Endothelial cell of umbilical vein (primary cell): ENCODE results near the gene SKOR1. TPM values are rescaled to one million over a fixed set of nuclear protein-coding genes. Genes with fewer than 3 reads are reported as not detected.

Experiments
- BruUV-seq: library from RNA; stranded (reverse); fragments of 400-500 nt; replicated peaks from 2 replicates; lab custom pipeline; 2021; lab: Mats Ljungman, UMichigan
- CTCF ChIA-PET: fragments of 300-600, 350-600 bp; sonication (Branson Sonifier 250); formaldehyde crosslinking; loops from one replicate; lab custom pipeline; 2021; ENCODE audit warnings: antibody characterized with exemption, inconsistent platforms; lab: Charles Lee
- POLR2A ChIA-PET: fragments of 300-600, 350-600 bp; sonication (Branson Sonifier 250); formaldehyde crosslinking; loops from one replicate; lab custom pipeline; 2021; ENCODE audit warnings: antibody characterized with exemption, inconsistent platforms; lab: Charles Lee
- DNase-seq: peaks from one replicate; pipeline ENCODE4 v3.0.0-alpha.2; 2011; ENCODE audit warnings: low read depth, low spot score
- FAIRE-seq: peaks from 2 replicates; lab custom pipeline; 2011; peaks lifted over from hg19 to GRCh38; lab: Jason Lieb, UNC
- H2AFZ ChIP-seq: 2 replicates; pipeline ENCODE4 v1.6.0; 2012; ENCODE audit warnings: low read depth, low read length, control low read depth, inconsistent platforms
- H3K27ac ChIP-seq: 2 replicates; pipeline ENCODE4 v1.5.1; 2011; ENCODE audit warnings: low read depth, mild to moderate bottlenecking, control low read depth, low read length, moderate library complexity; ENCODE audit not compliant: insufficient read depth
- H3K27me3 ChIP-seq, 2 experiments: 2 replicates each; pipeline versions ENCODE4 v1.6.0 to v1.6.1; 2011; ENCODE audit warnings: low read length in 2 of 2, mixed read lengths in 1 of 2; ENCODE audit not compliant: control insufficient read depth in 2 of 2, insufficient read depth in 2 of 2
- H3K36me3 ChIP-seq, 2 experiments: 2 replicates in 1 of 2; 3 replicates in 1 of 2; pipeline ENCODE4 v1.5.1; 2011; ENCODE audit warnings: low read length in 2 of 2, mild to moderate bottlenecking in 1 of 2, moderate library complexity in 1 of 2; ENCODE audit not compliant: control insufficient read depth in 2 of 2, insufficient read depth in 2 of 2; ENCODE audit errors: extremely low read depth in 1 of 2
- H3K4me1 ChIP-seq: 3 replicates; pipeline ENCODE4 v1.5.1; 2011; ENCODE audit warnings: mild to moderate bottlenecking, low read length; ENCODE audit not compliant: control insufficient read depth, insufficient read depth; ENCODE audit errors: extremely low read depth
- H3K4me2 ChIP-seq: 2 replicates; pipeline ENCODE4 v1.6.1; 2011; ENCODE audit warnings: low read length, control low read depth, mixed read lengths; ENCODE audit not compliant: insufficient read depth
- H3K4me3 ChIP-seq, 3 experiments: fragments of 200-600 bp in 1 of 3; sonication (generic), shearing (Covaris generic) in 1 of 3; replicated peaks in 1 of 3; 2 replicates each; pipeline ENCODE4 v1.5.1; 2011 to 2016; ENCODE audit warnings: control low read depth in 3 of 3, low read length in 3 of 3, mild to moderate bottlenecking in 2 of 3, inconsistent platforms in 1 of 3, low read depth in 1 of 3, moderate library complexity in 1 of 3; ENCODE audit not compliant: insufficient read depth in 1 of 3
- H3K79me2 ChIP-seq: 2 replicates; pipeline ENCODE4 v1.6.0; 2012; ENCODE audit warnings: low read length, inconsistent platforms; ENCODE audit not compliant: control insufficient read depth, insufficient read depth
- H3K9ac ChIP-seq: replicated peaks from 2 replicates; pipeline ENCODE3; 2011; ENCODE audit warnings: low read length, control low read depth; ENCODE audit not compliant: insufficient read depth; ENCODE audit errors: extremely low read depth
- H3K9me1 ChIP-seq: replicated peaks from 3 replicates; pipeline ENCODE4 v1.6.0; 2011; ENCODE audit warnings: mild to moderate bottlenecking, low read length; ENCODE audit not compliant: control insufficient read depth, insufficient read depth; ENCODE audit errors: extremely low read depth
- H3K9me3 ChIP-seq: replicated peaks from 2 replicates; pipeline ENCODE4 v1.5.1; 2012; ENCODE audit warnings: low read length, inconsistent platforms; ENCODE audit not compliant: control insufficient read depth, insufficient read depth
- H4K20me1 ChIP-seq: replicated peaks from 2 replicates; pipeline ENCODE3; 2011; ENCODE audit warnings: mild to moderate bottlenecking, low read length; ENCODE audit not compliant: control insufficient read depth, insufficient read depth; ENCODE audit errors: extremely low read depth
- CTCF ChIP-seq, 2 donors: IDR thresholded peaks; 1 replicate in 1 of 2; 2 replicates in 1 of 2; pipeline ENCODE4 v1.5.1; 2011; ENCODE audit warnings: low read length in 2 of 2, mild to moderate bottlenecking in 2 of 2, moderate library complexity in 2 of 2, control low read depth in 1 of 2, inconsistent platforms in 1 of 2, low read depth in 1 of 2; ENCODE audit not compliant: insufficient read depth in 1 of 2; ENCODE audit errors: extremely low read depth in 1 of 2
- EZH2 ChIP-seq: IDR thresholded peaks from 2 replicates; pipeline ENCODE4 v1.6.1; 2012; ENCODE audit warnings: borderline replicate concordance, low read depth, mild to moderate bottlenecking, moderate library complexity, low read length, inconsistent platforms; ENCODE audit not compliant: severe bottlenecking
- MAX ChIP-seq: IDR thresholded peaks from 2 replicates; pipeline ENCODE4 v1.6.1; 2011; ENCODE audit not compliant: insufficient read depth, insufficient read length
- dilution Hi-C: fragments of 300-500 bp; cut with MboI; formaldehyde crosslinking; loops from one replicate; pipeline ENCODE4 v1.15.0; 2019; ENCODE audit warnings: low sequenced_read_pairs; ENCODE audit not compliant: extremely low pct_ligation_motif_present
- intact Hi-C: fragments of 100-400 bp; cut with micrococcal nuclease; formaldehyde crosslinking; loops from one replicate; pipeline ENCODE4 v1.10.0; 2022
- polyA plus RNA-seq, 4 experiments: library from polyadenylated mRNA; depleted of rRNA in 3 of 4; stranded (reverse) in 3 of 4; unstranded in 1 of 4; fragments of >200 nt; gene quantifications; 2 replicates each; pipeline versions ENCODE4 v1.2.1 to v1.2.3, GENCODE V29; 2011 to 2012; ENCODE audit warnings: missing spikeins in 1 of 4
- total RNA-seq: library from RNA; stranded (reverse); gene quantifications from 2 replicates; pipeline ENCODE4 v1.2.3, GENCODE V29; 2021

Gene SKOR1
- total and polyA plus RNA-seq, 2 donors (not counting 3 experiments of a cell fraction or from before 2014, with no cell fraction given) = 0.06 to 0.15 TPM

GRCh38 chr15:67828278-67828968 lies 3.1 kb downstream of the SKOR1 start:
- BruUV-seq = no TSS peak
- H3K4me1 ChIP-seq = peaks cover 11% of the 10 kb centered on the region
- intact Hi-C loops (no loop called here), dilution Hi-C loops (no loop called here)
- H3K36me3 ChIP-seq = no peaks in the 10 kb centered on the region
- ChIA-PET CTCF (no interaction called here), POLR2A (no interaction called here)
- H3K9me3 ChIP-seq = no peaks in the 10 kb centered on the region
- DNase-seq (no peak), FAIRE-seq (no peak)
- no peak overlapping the region for H3K9ac ChIP-seq
- TF ChIP-seq MAX (no peak), EZH2 (peak; percentile 96)
- H4K20me1 ChIP-seq = no peaks in the 10 kb centered on the region
- no peaks in the 10 kb centered on the region for H3K79me2 ChIP-seq
- no peak overlapping the region for H2AFZ ChIP-seq
- no peak overlapping the region for H3K27ac ChIP-seq
- H3K27me3 ChIP-seq = peaks cover 83 to 96% of the 10 kb centered on the region in 2 experiments
- H3K4me3 ChIP-seq = no peak overlapping the region
- H3K4me2 ChIP-seq = no peak overlapping the region
- no peaks in the 10 kb centered on the region for H3K9me1 ChIP-seq

- Histone ChIP-seq H3K4me2 (no peak overlapping the region), H3K4me3 (no peak overlapping the region), H3K27ac (no peak overlapping the region), H3K9me1 (no peaks in the 10 kb centered on the region), H3K9ac (no peak overlapping the region), H3K9me3 (no peaks in the 10 kb centered on the region), H3K27me3 (peaks cover 82 to 96% of the 10 kb centered on the region in 2 experiments), H3K4me1 (peaks cover 17% of the 10 kb centered on the region), H3K79me2 (no peaks in the 10 kb centered on the region), H4K20me1 (no peaks in the 10 kb centered on the region), H2AFZ (no peak overlapping the region), H3K36me3 (no peaks in the 10 kb centered on the region)
- dilution Hi-C loops = no loop called here
- BruUV-seq = no TSS peak
- intact Hi-C loops = no loop called here
- ChIA-PET CTCF (no interaction called here), POLR2A (no interaction called here)
- TF ChIP-seq EZH2 = peak; percentile 84
- no peak for TF ChIP-seq CTCF (IDR thresholded peaks at IDR 0.05; ENCODE audit: extremely low read depth in 1 of 2, insufficient read depth in 1 of 2, low read depth in 1 of 2, low read length in 2 of 2)
- FAIRE-seq (no peak), DNase-seq (no peak)
Measured at GRCh38 chr15:67828969-67829646, 3.8 kb downstream of the SKOR1 start.
